K562 (cell line): Measurements from ENCODE around the gene DNAH5. TPM values are rescaled to one million over a fixed set of nuclear protein-coding genes. Genes with fewer than 3 reads are reported as not detected.

Experiments
- ATAC-seq: fragments of 200-7000 bp; cut with Tn5 transposase; 3 replicates; pipeline ENCODE4 v1.9.1; 2020; ENCODE audit warnings: moderate library complexity
- BruUV-seq: library from RNA; stranded (reverse); fragments of 400-500 nt; replicated peaks from 2 replicates; lab custom pipeline; 2021; lab: Mats Ljungman, UMichigan
- CTCF ChIA-PET: fragments of 300-600 bp; formaldehyde crosslinking; extraction: SDS; loops from one replicate; lab custom pipeline; 2021; ENCODE audit warnings: low intra/inter-chr PET ratio; lab: Yijun Ruan, JAX
- POLR2A ChIA-PET: fragments of 300-600, 350-650 bp; sonication (Branson Sonifier 250); formaldehyde crosslinking; extraction: SDS; loops from one replicate; lab custom pipeline; 2021; ENCODE audit warnings: antibody characterized with exemption, inconsistent platforms; lab: Yijun Ruan, JAX
- DNase-seq, 4 experiments: peaks; one replicate each; pipeline versions ENCODE4 v3.0.0 to v3.0.0-alpha.2; 2011 to 2018; ENCODE audit warnings: low spot score in 3 of 4, mixed read lengths in 3 of 4; ENCODE audit errors: extremely low read depth in 1 of 4
- FAIRE-seq: peaks from 2 replicates; lab custom pipeline; 2011; peaks lifted over from hg19 to GRCh38; lab: Jason Lieb, UNC
- H2AFZ ChIP-seq: 2 replicates; pipeline ENCODE4 v1.6.0; 2011; ENCODE audit warnings: low read depth, low read length, control low read depth, inconsistent platforms
- H3K27ac ChIP-seq: fragments of 200-600 bp; 3 replicates; pipeline ENCODE4 v1.8.0; 2011; ENCODE audit warnings: low read depth, mild to moderate bottlenecking, control low read depth, inconsistent platforms, low read length, moderate library complexity, mixed read lengths; ENCODE audit errors: extremely low read depth
- H3K27me3 ChIP-seq, 2 experiments: fragments of 300-600 bp in 1 of 2; 2 replicates in 1 of 2; 3 replicates in 1 of 2; pipeline versions ENCODE4 v1.6.0 to v1.8.0; 2011; ENCODE audit warnings: inconsistent platforms in 2 of 2, low read length in 2 of 2, mild to moderate bottlenecking in 1 of 2, mixed read lengths in 1 of 2, moderate library complexity in 1 of 2; ENCODE audit not compliant: control insufficient read depth in 2 of 2, insufficient read depth in 2 of 2
- H3K36me3 ChIP-seq: fragments of 300-600 bp; 3 replicates; pipeline ENCODE4 v1.8.0; 2011; ENCODE audit warnings: mild to moderate bottlenecking, low read length, inconsistent platforms; ENCODE audit not compliant: control insufficient read depth, insufficient read depth
- H3K4me1 ChIP-seq, 2 experiments: fragments of 200-600 bp in 1 of 2; replicated peaks in 1 of 2; 2 replicates in 1 of 2; 3 replicates in 1 of 2; pipeline versions ENCODE4 v1.5.1 to v1.8.0; 2011; ENCODE audit warnings: inconsistent platforms in 2 of 2, low read length in 2 of 2, mild to moderate bottlenecking in 1 of 2, mixed read lengths in 1 of 2, moderate library complexity in 1 of 2; ENCODE audit not compliant: control insufficient read depth in 2 of 2, insufficient read depth in 2 of 2
- H3K4me2 ChIP-seq: 2 replicates; pipeline ENCODE4 v1.6.1; 2011; ENCODE audit warnings: low read length, control low read depth, inconsistent platforms, mixed read lengths; ENCODE audit not compliant: insufficient read depth
- H3K4me3 ChIP-seq: fragments of 200-600 bp; sonication (generic), shearing (Covaris generic); 2 replicates; pipeline ENCODE4 v1.5.1; 2016; ENCODE audit warnings: control low read depth, inconsistent platforms
- H3K79me2 ChIP-seq: fragments of 200-600 bp; 3 replicates; pipeline ENCODE4 v1.8.0; 2011; ENCODE audit warnings: low read length, inconsistent platforms; ENCODE audit not compliant: control insufficient read depth, insufficient read depth
- H3K9ac ChIP-seq, 2 experiments: 2 replicates each; pipeline versions ENCODE4 v1.6.0 to v1.6.1; 2011; ENCODE audit warnings: low read depth in 2 of 2, low read length in 2 of 2, control low read depth in 1 of 2, inconsistent platforms in 1 of 2, mild to moderate bottlenecking in 1 of 2, mixed read lengths in 1 of 2; ENCODE audit not compliant: insufficient read depth in 1 of 2
- H3K9me1 ChIP-seq: one replicate; pipeline ENCODE4 v1.6.0; 2011; ENCODE audit warnings: inconsistent platforms, mild to moderate bottlenecking, low read length, moderate library complexity; ENCODE audit not compliant: control insufficient read depth, insufficient read depth
- H3K9me3 ChIP-seq: replicated peaks from 2 replicates; pipeline ENCODE4 v1.5.1; 2011; ENCODE audit warnings: low read depth, low read length, inconsistent platforms; ENCODE audit not compliant: control insufficient read depth, insufficient read depth
- H4K20me1 ChIP-seq: replicated peaks from 2 replicates; pipeline ENCODE4 v1.6.1; 2011; ENCODE audit warnings: low read length, inconsistent platforms, mixed read lengths; ENCODE audit not compliant: control insufficient read depth, insufficient read depth
- ASH1L ChIP-seq: fragments of 450-650 bp; IDR thresholded peaks from 2 replicates; pipeline ENCODE4 v1.6.1; 2018; ENCODE audit warnings: borderline replicate concordance, mild to moderate bottlenecking, low read depth; ENCODE audit not compliant: partially characterized antibody
- CBFA2T3 ChIP-seq: fragments of 450-650 bp; IDR thresholded peaks from 2 replicates; pipeline ENCODE4 v1.6.1; 2017
- EP300 ChIP-seq: IDR thresholded peaks from 2 replicates; pipeline ENCODE4 v1.6.1; 2012; ENCODE audit warnings: low read length, improper control_type of control experiment
- KLF16 ChIP-seq: IDR thresholded peaks from 2 replicates; pipeline ENCODE4 v1.6.1; 2016; ENCODE audit warnings: antibody characterized with exemption
- PHTF2 ChIP-seq: fragments of 250-450 bp; sonication (Bioruptor Pico); IDR thresholded peaks from 2 replicates; pipeline ENCODE4 v1.5.0; 2021; ENCODE audit warnings: mild to moderate bottlenecking
- WHSC1 ChIP-seq: IDR thresholded peaks from one replicate; pipeline ENCODE4 v1.6.1; 2012; ENCODE audit warnings: low read length, control low read depth, inconsistent platforms
- ZBTB1 ChIP-seq: sonication (generic); formaldehyde crosslinking; IDR thresholded peaks from 2 replicates; pipeline ENCODE4 v1.8.1; 2023; ENCODE audit warnings: missing genetic modification reagents, low read depth, mild to moderate bottlenecking, borderline replicate concordance
- ZC3H8 ChIP-seq: fragments of 450-650 bp; IDR thresholded peaks from 2 replicates; pipeline ENCODE4 v1.6.1; 2017
- ZNF324 ChIP-seq: fragments of 250-450 bp; sonication (Bioruptor Pico); IDR thresholded peaks from 2 replicates; pipeline ENCODE4 v1.4.0; 2020; ENCODE audit warnings: mild to moderate bottlenecking
- ZNF347 ChIP-seq: fragments of 450-650 bp; formaldehyde crosslinking; IDR thresholded peaks from 2 replicates; pipeline ENCODE4 v1.4.0; 2020; ENCODE audit warnings: low read depth, mild to moderate bottlenecking, moderate library complexity
- ZNF695 ChIP-seq: fragments of 450-650 bp; formaldehyde crosslinking; IDR thresholded peaks from 2 replicates; pipeline ENCODE4 v1.4.0; 2020; ENCODE audit warnings: mild to moderate bottlenecking, moderate library complexity
- WGBS: fragments of 100-300 bp; shearing (Covaris generic); methylation state at CpG from one replicate; pipeline ENCODE4 v1.1.6; 2016; ENCODE audit warnings: low coverage, mixed read lengths; ENCODE audit not compliant: insufficient coverage; ENCODE audit errors: missing lambda C conversion rate; 5-methylcytosine and 5-hydroxymethylcytosine counted together
- in situ Hi-C: fragments of 300-500 bp; cut with MboI; formaldehyde crosslinking; loops from 4 replicates; pipeline ENCODE4 v1.15.0; 2018; ENCODE audit warnings: inconsistent platforms, mixed read lengths
- intact Hi-C: fragments of 100-400 bp; cut with micrococcal nuclease; formaldehyde crosslinking; loops from 2 replicates; pipeline ENCODE4 v1.14.2; 2022
- polyA plus RNA-seq, 8 experiments: library from polyadenylated mRNA; depleted of rRNA in 4 of 8; stranded (reverse) in 5 of 8; unstranded in 3 of 8; fragments of >200 nt; fragmentation: Nextera tagmentation in 2 of 8; fragmentation: Illumina TruSeq in 1 of 8; extraction: Ambion mirVana in 2 of 8; extraction: Trizol in 1 of 8; gene quantifications; 2 replicates each; pipeline versions ENCODE4 v1.2.1 to v1.2.3, GENCODE V29; 2011 to 2014; ENCODE audit warnings: inconsistent platforms in 1 of 8, missing spikeins in 1 of 8
- total RNA-seq, 7 experiments: library from RNA; depleted of rRNA in 6 of 7; stranded (reverse); fragments of >200 nt in 6 of 7; fragmentation: Illumina TruSeq in 2 of 7; extraction: Trizol in 2 of 7; gene quantifications; 2 replicates each; pipeline versions ENCODE4 v1.2.1 to v1.2.3, GENCODE V29; 2011 to 2021; ENCODE audit warnings: low replicate concordance in 1 of 7
- TF ChIP-seq, protein P1 (sequence below): fragments of 450-650 bp; IDR thresholded peaks from 2 replicates; pipeline ENCODE4 v1.6.1; 2016
- TF ChIP-seq, protein P2 (sequence below), 2 experiments: fragments of 450-650 bp in 1 of 2; IDR thresholded peaks; 2 replicates each; pipeline ENCODE4 v1.6.1; 2011 to 2017; ENCODE audit warnings: low read depth in 2 of 2, antibody characterized with exemption in 1 of 2, borderline replicate concordance in 1 of 2, low read length in 1 of 2, mild to moderate bottlenecking in 1 of 2, mixed read lengths in 1 of 2; ENCODE audit not compliant: control insufficient read depth in 1 of 2
- TF ChIP-seq, protein P3 (sequence below): fragments of 450-650 bp; IDR thresholded peaks from 2 replicates; pipeline ENCODE4 v1.6.1; 2016; ENCODE audit warnings: mild to moderate bottlenecking

DNAH5 gene
- total and polyA plus RNA-seq, 9 of the 15 experiments (the other 6 are each of a cell fraction or from before 2014, with no cell fraction given): 0.03 TPM; not detected in 8

DNA sequence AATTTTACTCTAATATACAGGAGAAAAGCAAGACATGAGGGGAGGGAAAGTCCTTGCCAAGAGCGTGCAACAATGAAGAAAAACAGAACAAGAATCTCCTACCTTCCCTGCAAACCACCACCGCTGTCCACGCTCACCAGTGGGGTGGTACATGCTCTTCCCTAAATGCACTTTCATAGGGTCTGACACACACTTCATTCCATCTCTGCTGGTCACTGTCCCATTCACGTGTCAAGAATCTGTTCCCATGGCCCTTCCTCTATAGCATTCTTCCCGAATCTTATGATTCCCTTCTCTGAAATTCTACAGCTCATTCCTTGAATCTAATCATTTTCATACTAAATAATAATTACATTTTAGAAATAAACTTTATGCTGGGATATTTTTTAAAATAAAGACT lies 11.4 kb upstream of the DNAH5 start (continued):
- TF ChIP-seq, protein P1, sequence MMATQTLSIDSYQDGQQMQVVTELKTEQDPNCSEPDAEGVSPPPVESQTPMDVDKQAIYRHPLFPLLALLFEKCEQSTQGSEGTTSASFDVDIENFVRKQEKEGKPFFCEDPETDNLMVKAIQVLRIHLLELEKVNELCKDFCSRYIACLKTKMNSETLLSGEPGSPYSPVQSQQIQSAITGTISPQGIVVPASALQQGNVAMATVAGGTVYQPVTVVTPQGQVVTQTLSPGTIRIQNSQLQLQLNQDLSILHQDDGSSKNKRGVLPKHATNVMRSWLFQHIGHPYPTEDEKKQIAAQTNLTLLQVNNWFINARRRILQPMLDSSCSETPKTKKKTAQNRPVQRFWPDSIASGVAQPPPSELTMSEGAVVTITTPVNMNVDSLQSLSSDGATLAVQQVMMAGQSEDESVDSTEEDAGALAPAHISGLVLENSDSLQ: no peak
- TF ChIP-seq EP300 (no peak), ZNF347 (CRISPR knock-in tag) (no peak), ASH1L (no peak), KLF16 (no peak)

DNA sequence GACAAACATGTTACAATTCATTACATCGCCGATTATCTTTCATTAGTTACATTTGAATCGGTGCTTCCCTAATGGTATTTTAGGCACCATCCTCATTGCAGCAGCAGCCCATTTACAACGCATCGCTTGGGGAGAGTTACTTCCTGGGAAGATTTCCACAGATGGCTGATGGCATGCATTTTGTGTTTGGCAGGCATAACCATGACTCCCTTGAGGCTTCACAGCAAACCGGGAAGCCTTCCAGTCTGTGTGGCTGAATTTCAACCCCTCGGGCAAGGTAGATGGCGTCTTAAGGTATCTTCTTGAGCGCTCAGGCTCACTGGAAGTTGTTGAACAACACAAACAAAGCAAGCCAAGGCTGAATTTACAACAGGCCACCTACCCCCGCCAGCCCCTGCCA lies 1.6 kb upstream of the DNAH5 start:
- H3K4me2 ChIP-seq: no peak overlapping the region
- H4K20me1 ChIP-seq: no peaks in the 10 kb centered on the region
- no peaks in the 10 kb centered on the region for H3K36me3 ChIP-seq
- H3K27ac ChIP-seq: no peak overlapping the region
- no peaks in the 10 kb centered on the region for H3K9me1 ChIP-seq
- no peak overlapping the region for H3K9ac ChIP-seq
- 2% methylated on average over 10 of the region's 10 CpGs for WGBS
- no peaks in the 10 kb centered on the region for H3K27me3 ChIP-seq
- DNase-seq: no peak
- in situ Hi-C loops (no loop called here), intact Hi-C loops (no loop called here)
- no peak overlapping the region for H2AFZ ChIP-seq
- POLR2A ChIA-PET: no interaction called here
- no peaks in the 10 kb centered on the region for H3K79me2 ChIP-seq
- no peak for ATAC-seq
- H3K4me3 ChIP-seq: no peak overlapping the region
- no peaks in the 10 kb centered on the region for H3K9me3 ChIP-seq
- H3K4me1 ChIP-seq: no peaks in the 10 kb centered on the region
- CTCF ChIA-PET: no interaction called here
- FAIRE-seq: no peak
- no TSS peak for BruUV-seq
- no peak for TF ChIP-seq CBFA2T3
- TF ChIP-seq PHTF2: no peak
- TF ChIP-seq ZNF695 (CRISPR knock-in tag): no peak
- no peak for TF ChIP-seq ZBTB1 (CRISPR knock-in tag)
- TF ChIP-seq, protein P2, sequence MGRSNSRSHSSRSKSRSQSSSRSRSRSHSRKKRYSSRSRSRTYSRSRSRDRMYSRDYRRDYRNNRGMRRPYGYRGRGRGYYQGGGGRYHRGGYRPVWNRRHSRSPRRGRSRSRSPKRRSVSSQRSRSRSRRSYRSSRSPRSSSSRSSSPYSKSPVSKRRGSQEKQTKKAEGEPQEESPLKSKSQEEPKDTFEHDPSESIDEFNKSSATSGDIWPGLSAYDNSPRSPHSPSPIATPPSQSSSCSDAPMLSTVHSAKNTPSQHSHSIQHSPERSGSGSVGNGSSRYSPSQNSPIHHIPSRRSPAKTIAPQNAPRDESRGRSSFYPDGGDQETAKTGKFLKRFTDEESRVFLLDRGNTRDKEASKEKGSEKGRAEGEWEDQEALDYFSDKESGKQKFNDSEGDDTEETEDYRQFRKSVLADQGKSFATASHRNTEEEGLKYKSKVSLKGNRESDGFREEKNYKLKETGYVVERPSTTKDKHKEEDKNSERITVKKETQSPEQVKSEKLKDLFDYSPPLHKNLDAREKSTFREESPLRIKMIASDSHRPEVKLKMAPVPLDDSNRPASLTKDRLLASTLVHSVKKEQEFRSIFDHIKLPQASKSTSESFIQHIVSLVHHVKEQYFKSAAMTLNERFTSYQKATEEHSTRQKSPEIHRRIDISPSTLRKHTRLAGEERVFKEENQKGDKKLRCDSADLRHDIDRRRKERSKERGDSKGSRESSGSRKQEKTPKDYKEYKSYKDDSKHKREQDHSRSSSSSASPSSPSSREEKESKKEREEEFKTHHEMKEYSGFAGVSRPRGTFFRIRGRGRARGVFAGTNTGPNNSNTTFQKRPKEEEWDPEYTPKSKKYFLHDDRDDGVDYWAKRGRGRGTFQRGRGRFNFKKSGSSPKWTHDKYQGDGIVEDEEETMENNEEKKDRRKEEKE (IDR thresholded peaks at IDR 0.05; ENCODE audit: borderline replicate concordance in 1 of 2, control insufficient read depth in 1 of 2, low read depth in 2 of 2, low read length in 1 of 2): no peak
- TF ChIP-seq, protein P3, sequence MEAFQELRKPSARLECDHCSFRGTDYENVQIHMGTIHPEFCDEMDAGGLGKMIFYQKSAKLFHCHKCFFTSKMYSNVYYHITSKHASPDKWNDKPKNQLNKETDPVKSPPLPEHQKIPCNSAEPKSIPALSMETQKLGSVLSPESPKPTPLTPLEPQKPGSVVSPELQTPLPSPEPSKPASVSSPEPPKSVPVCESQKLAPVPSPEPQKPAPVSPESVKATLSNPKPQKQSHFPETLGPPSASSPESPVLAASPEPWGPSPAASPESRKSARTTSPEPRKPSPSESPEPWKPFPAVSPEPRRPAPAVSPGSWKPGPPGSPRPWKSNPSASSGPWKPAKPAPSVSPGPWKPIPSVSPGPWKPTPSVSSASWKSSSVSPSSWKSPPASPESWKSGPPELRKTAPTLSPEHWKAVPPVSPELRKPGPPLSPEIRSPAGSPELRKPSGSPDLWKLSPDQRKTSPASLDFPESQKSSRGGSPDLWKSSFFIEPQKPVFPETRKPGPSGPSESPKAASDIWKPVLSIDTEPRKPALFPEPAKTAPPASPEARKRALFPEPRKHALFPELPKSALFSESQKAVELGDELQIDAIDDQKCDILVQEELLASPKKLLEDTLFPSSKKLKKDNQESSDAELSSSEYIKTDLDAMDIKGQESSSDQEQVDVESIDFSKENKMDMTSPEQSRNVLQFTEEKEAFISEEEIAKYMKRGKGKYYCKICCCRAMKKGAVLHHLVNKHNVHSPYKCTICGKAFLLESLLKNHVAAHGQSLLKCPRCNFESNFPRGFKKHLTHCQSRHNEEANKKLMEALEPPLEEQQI: no peak
- TF ChIP-seq ZC3H8: no peak
- no peak for TF ChIP-seq ZNF324 (CRISPR knock-in tag)
- TF ChIP-seq WHSC1: no peak
